Measurements from ENCODE around the gene U2AF1L4.
"Not testable (repeated sequence)": the region's sequence is repeated elsewhere in the genome, so short reads cannot be mapped to it uniquely, and the experiment has no call there.

- not testable (repeated sequence) for TF ChIP-seq CTCF (conservative IDR thresholded peaks at IDR 0.05; ENCODE audit: low read length); EZH2phosphoT487 (IDR thresholded peaks at IDR 0.05; ENCODE audit: borderline replicate concordance, low read depth, low read length)
These were observed 27.1 kb upstream of the U2AF1L4 start for GRCh38 chr19:35772362-35772761.

All from OCI-LY7 (cell line).